NCI-H1048 (cell line): Measurements from ENCODE around the gene PUDP.
"Not testable (repeated sequence)": the region's sequence is repeated elsewhere in the genome, so short reads cannot be mapped to it uniquely, and the experiment has no call there.

Experiments used
- DNase-seq: peaks from one replicate; lab custom pipeline; 2025; lab: John Stamatoyannopoulos, UW

Gene PUDP

DNA sequence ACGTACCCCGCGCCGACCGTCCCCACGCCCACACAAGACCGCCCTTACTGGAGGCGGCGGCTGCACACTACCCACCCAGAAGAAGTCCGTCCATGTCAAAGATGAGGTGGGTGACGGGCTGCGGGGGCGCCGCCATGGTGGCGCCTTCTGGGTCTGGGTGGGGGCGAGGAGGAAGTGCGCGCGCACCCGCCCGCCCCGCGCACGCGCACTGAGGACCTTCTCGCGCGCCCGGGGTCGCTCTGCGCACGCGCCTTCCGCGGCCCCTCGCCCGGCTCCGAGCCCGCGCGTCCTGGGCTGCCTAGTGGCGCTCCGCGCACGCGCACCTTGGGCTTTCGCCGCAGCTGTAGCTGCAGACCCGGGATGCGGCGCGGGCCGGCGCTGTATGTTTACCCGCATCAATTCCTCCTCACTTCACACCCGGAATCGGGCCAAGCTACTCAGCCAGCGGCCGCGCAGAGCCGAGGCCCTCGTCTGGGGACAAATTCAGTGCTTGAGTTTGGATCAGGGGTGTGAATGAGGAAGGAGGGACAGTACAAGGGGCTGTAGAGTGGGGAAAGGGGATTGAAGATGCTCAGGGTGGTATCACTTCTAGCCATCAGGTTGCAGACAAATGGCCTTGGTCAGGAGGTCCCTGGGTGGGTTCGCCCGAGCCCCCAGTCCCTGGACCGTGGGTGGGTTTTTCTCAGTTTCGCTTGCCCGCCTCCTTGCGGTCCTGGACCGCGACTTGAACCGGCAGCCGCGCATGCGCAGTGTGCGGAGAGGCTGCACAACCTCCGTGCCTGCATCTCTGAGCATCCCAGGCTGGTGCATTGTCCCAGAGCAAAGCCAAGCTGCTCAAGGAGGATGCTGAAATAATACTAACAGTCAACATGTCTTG is at the start of gene PUDP:
Gene PUDP (minus strand): TSS at position 176 of the 877 bp plus-strand sequence. CDS start 40 bp downstream, at position 136.
- peak; percentile 83 for DNase-seq

GRCh38 chrX:7194606-7195005 is 46.7 kb upstream of the PUDP start:
- no peak for DNase-seq

DNA sequence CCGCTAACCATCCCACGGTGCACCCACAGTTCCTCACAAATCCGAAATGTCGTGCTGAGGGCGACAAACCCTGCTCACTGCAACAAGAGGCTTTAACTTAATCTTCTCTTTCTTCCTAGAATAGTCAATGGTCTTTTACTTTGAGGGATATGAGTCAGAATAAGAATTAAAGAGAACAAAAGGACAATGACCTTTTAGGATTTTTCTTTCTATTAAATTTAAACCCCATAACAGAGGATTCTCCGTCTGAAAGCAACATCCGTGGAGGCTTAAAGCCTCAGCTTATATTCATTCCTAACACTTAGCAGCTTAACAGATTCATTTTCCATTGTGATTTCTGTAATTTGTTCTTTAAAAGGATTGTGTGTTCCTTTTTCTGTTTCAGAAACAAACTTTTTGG is 44.9 kb upstream of the PUDP start:
- no peak for DNase-seq

- no peak for DNase-seq
Measured at GRCh38 chrX:7191681-7192110, 43.7 kb upstream of the PUDP start.

- DNase-seq = no peak
Measured at GRCh38 chrX:7190157-7190556, 42.2 kb upstream of the PUDP start.

GRCh38 chrX:7188672-7189071 is 40.7 kb upstream of the PUDP start:
- no peak for DNase-seq

- DNase-seq = no peak
Measured at GRCh38 chrX:7184816-7185215, 36.9 kb upstream of the PUDP start.

GRCh38 chrX:7179446-7179845 is 31.5 kb upstream of the PUDP start:
- no peak for DNase-seq

DNA sequence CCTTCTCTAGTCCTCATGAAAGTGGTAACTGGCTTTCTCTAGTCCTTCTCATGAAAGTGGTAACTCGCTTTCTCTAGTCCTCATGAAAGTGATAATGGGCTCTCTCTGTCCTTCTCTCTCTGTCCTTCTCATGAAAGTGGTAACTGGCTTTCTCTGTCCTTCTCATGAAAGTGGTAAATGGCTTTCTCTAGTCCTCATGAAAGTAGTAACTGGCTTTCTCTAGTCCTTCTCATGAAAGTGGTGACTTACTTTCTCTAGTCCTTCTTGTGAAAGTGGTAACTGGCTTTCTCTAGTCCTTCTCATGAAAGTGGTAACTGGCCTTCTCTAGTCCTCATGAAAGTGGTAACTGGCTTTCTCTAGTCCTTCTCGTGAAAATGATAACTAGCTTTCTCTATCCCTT is 30.9 kb upstream of the PUDP start:
- DNase-seq = not testable (repeated sequence)

- DNase-seq = no peak
Measured at GRCh38 chrX:7170898-7171297, 22.9 kb upstream of the PUDP start.

DNA sequence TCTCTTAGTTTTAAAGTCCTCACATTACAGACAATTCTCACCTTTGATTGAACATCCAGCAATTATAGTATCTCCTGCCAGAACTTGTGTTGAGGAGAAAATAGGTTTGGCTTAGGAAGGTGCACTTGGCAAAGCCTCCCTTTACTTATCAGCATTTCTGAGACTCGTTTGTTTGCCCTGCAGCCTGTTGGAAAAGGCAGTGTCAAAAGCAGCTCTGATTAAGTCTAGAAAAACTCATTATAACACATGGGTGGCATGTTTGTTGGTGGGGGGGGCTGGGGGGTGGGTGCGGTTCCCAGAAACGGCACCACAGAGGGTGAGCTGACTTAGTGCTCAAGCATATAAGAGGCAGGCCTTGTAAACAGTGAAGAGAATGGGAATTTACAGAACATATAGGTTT is 21.7 kb upstream of the PUDP start:
- no peak for DNase-seq

GRCh38 chrX:7168371-7168770 is 20.4 kb upstream of the PUDP start:
- DNase-seq = no peak

DNA sequence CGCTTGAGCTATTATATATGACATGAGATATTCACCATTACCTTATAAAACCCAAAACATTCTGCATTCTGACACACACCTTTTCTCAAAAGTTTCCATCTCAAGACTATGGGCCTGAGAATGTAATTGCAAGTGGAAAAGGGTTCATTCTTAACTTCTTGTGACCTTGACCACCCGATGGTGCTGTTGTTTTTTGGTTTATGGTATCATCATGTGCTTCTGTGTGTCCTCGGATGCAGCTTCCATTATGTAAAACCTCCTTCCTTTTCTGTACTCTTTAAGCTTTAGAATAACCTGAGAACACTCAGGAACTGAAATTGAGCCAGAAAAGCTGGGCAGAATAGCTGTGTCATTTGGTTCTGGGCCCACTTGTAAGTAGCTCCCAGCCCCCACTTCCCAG is 16.2 kb upstream of the PUDP start:
- DNase-seq = no peak

GRCh38 chrX:7163146-7163677 is 15.3 kb upstream of the PUDP start:
- no peak for DNase-seq

- DNase-seq = no peak
Measured at GRCh38 chrX:7159149-7159861, 11.4 kb upstream of the PUDP start.

- DNase-seq = no peak
Measured at GRCh38 chrX:7158468-7158990, 10.6 kb upstream of the PUDP start.

- no peak for DNase-seq
Measured at GRCh38 chrX:7156879-7157278, 8.9 kb upstream of the PUDP start.

DNA sequence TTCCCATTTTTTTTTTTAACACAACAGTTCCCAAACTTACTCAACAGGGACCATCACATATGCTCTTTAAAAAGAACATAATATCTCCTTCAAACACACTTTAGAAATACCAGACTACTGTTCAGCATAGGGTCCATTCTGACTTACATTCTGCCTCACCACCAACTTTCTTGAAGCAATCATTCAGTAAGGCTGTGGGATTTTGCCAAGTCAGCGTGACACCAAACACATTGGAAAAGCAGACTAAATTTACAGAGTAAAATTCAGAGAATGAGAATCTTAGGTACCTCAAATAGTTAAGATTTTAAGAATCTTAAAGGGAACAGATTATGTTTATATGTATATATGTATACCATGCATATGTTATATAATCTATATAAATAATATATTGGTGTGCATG is 7.2 kb upstream of the PUDP start:
- no peak for DNase-seq

- DNase-seq = no peak
Measured at GRCh38 chrX:7154041-7154597, 6.2 kb upstream of the PUDP start.

DNA sequence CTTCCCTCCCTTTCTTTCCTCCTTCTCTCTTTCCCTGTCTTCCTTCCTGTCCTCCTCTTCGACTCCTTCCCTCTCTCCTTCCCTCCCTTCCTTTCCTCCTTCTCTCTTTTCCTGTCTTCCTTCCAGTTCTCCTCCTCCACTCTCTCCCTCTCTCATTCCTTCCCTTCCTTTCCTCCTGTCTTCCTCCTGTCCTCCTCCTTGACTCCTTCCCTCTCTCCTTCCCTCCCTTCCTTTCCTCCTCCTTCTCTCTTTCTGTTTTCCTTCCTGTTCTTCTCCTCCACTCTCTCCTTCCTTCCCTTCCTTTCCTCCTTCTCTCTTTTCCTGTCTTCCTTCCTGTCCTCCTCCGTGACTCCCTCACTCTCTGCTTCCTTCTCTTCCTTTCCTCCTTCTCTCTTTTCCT is 5.3 kb upstream of the PUDP start:
- DNase-seq = no peak

GRCh38 chrX:7149411-7149810 is 1.5 kb upstream of the PUDP start:
- no peak for DNase-seq

DNA sequence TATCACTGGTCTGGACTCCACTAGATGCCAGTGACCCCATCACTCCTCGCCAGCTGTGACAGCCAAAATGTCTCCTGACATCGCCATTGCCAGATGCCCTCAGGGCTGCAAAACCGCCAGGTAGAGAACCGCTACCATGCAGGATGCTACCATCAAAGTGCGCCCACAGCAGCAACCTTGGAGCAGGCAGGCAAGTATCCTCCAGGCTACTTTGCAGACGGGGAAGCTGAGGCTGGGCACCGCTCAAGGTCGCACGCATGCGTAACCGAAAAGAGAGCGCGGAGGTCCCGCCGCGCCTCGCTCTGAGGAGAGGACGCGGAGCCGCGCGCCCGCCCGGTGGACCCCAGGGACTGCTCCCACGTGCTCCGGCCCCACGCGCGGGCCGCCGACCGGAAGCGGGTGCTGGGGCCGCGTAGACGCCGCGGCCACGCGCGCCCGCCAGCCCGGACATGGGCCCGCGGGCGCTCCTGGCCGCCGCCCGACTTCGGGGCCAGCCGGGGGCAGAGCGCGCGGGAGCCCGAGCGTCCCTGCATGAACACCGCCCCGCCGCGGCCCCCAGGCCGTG is 458 bp downstream of the PUDP start, which contains the start of gene STS:
Gene STS (plus strand): TSS at position 300 of the 565 bp plus-strand sequence. CDS start 105,488 bp downstream, outside the sequence.
- DNase-seq = no peak
